Right lobe of liver (tissue), 6 donors: ENCODE data around the gene SEMA6B. TPM values are rescaled to one million over a fixed set of nuclear protein-coding genes. Genes with fewer than 3 reads are reported as not detected.
"Not testable (repeated sequence)": the region's sequence is repeated elsewhere in the genome, so short reads cannot be mapped to it uniquely, and the experiment has no call there.

Source experiments
- ATAC-seq, 4 donors: fragments of 200-7000 bp; cut with Tn5 transposase; one replicate each; pipeline ENCODE4 v1.9.1; 2020; ENCODE audit warnings: mild to moderate bottlenecking in 4 of 4, moderate library complexity in 4 of 4
- DNase-seq, 3 donors: peaks; one replicate each; pipeline ENCODE4 v3.0.0-alpha.2; 2020
- H3K27ac ChIP-seq, 3 donors: fragments of 200-600 bp; one replicate each; pipeline ENCODE4 v1.8.0; 2022
- H3K27me3 ChIP-seq, 2 donors: fragments of 200-600 bp; one replicate each; pipeline ENCODE4 v1.8.0; 2022
- H3K36me3 ChIP-seq, 4 donors: fragments of 200-600 bp; sonication (generic) in 1 of 4; one replicate each; pipeline versions ENCODE4 v1.5.1 to v1.8.0; 2017 to 2022; ENCODE audit warnings: control low read depth in 1 of 4
- H3K4me1 ChIP-seq, 4 donors: fragments of 200-600 bp; sonication (generic) in 1 of 4; one replicate each; pipeline versions ENCODE4 v1.5.1 to v1.8.0; 2017 to 2022; ENCODE audit warnings: control low read depth in 1 of 4
- H3K4me3 ChIP-seq, 3 donors: fragments of 200-600 bp; one replicate each; pipeline ENCODE4 v1.8.0; 2022
- H3K9me3 ChIP-seq, 4 donors: fragments of 200-600 bp; sonication (generic) in 1 of 4; one replicate each; pipeline versions ENCODE4 v1.5.1 to v1.8.0; 2017 to 2022; ENCODE audit warnings: control low read depth in 1 of 4
- CTCF ChIP-seq, 4 donors: fragments of 200-600 bp in 3 of 4; fragments of 450-650 bp in 1 of 4; IDR thresholded peaks; one replicate each; pipeline versions ENCODE4 v1.5.1 to v1.8.0; 2016 to 2022; ENCODE audit warnings: antibody characterized with exemption in 4 of 4, mild to moderate bottlenecking in 2 of 4
- POLR2A ChIP-seq: fragments of 450-650 bp; IDR thresholded peaks from one replicate; pipeline ENCODE4 v1.6.1; 2017; ENCODE audit warnings: antibody characterized with exemption, mild to moderate bottlenecking
- WGBS: methylation state at CpG from one replicate; pipeline ENCODE4 v1.1.6; 2018; ENCODE audit warnings: low coverage, low lambda C conversion rate; ENCODE audit not compliant: insufficient coverage; ENCODE audit errors: missing lambda C conversion rate; 5-methylcytosine and 5-hydroxymethylcytosine counted together
- intact Hi-C, 2 donors: fragments of 100-400 bp; cut with DNase I; formaldehyde crosslinking; loops; one replicate each; pipeline versions ENCODE4 v1.11.2 to v1.14.1; 2022
- total RNA-seq, 6 experiments: library from RNA; depleted of rRNA in 2 of 6; stranded (reverse); fragments of >200 nt in 2 of 6; fragmentation: NEBNext Ultra II Directional in 3 of 6; extraction: Animal tissue kit (Norgen Biotek cat#: 25700) in 3 of 6; gene quantifications; one replicate each; pipeline versions ENCODE4 v1.1.0 to v1.2.4, GENCODE V29; 2016 to 2023
- donor health status: DM: no; HTN: yes; CAD: no.
- donor health status: DM: no; HTN: no; CAD: no.
- donor health status: DM: no; HTN: no; CAD: no.
- donor health status: DM: no; HTN: yes; CAD: no.
- donor health status: DM: no; HTN: yes; CAD: no.

SEMA6B gene
- total RNA-seq, 6 experiments from 2014 or later = 1.0 to 6.5 (median 2.3) TPM

DNA sequence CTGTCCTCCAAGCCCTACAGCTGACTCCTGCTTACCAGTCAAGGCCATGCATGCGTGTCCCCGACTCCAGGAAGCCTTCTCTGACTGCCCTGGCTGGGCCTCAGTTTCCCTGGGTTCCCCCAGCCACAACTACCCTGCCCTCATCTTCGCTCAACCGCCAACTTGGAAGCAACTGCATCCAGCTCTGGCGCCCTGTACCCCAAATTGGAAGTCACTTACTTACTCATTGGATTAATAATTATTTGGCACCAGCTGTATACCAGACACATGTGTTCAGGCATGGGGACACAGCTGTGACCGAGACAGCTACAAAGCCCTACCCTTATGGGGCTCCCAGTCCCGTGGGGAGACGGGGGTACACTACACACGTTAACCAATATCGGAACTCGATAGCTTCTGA lies 10.9 kb upstream of the SEMA6B start:
- H3K27me3 ChIP-seq = no peaks in the 10 kb centered on the region
- intact Hi-C loops = no loop called here
- H3K36me3 ChIP-seq = no peaks in the 10 kb centered on the region
- no peak for TF ChIP-seq CTCF (IDR thresholded peaks at IDR 0.05)
- TF ChIP-seq POLR2A = no peak
- 94% methylated on average over 7 of the region's 11 CpGs for WGBS
- no peak overlapping the region for H3K27ac ChIP-seq
- no peak for ATAC-seq
- no peaks in the 10 kb centered on the region for H3K9me3 ChIP-seq
- no peak overlapping the region for H3K4me3 ChIP-seq
- no peaks in the 10 kb centered on the region for H3K4me1 ChIP-seq
- DNase-seq = no peak

GRCh38 chr19:4568886-4569285 lies 9.4 kb upstream of the SEMA6B start:
- Histone ChIP-seq H3K9me3 (no peaks in the 10 kb centered on the region), H3K27ac (no peak overlapping the region), H3K4me1 (no peaks in the 10 kb centered on the region), H3K27me3 (no peaks in the 10 kb centered on the region), H3K4me3 (no peak overlapping the region), H3K36me3 (no peaks in the 10 kb centered on the region)
- DNase-seq = no peak
- WGBS = 69% methylated on average over 4 of the region's 7 CpGs
- intact Hi-C loops = no loop called here
- TF ChIP-seq CTCF (IDR thresholded peaks at IDR 0.05) = no peak
- TF ChIP-seq POLR2A = no peak
- peak in 1 of 4 donors; percentile 39 for ATAC-seq

- no peaks in the 10 kb centered on the region for H3K4me1 ChIP-seq
- no peaks in the 10 kb centered on the region for H3K9me3 ChIP-seq
- peak in 2 of 3 donors; percentile 61 to 62 for DNase-seq
- TF ChIP-seq POLR2A (no peak), CTCF (IDR thresholded peaks at IDR 0.05) (peak; percentile 56 to 72 (median 64))
- no peak overlapping the region for H3K4me3 ChIP-seq
- intact Hi-C loops = no loop called here
- 37% methylated on average over 6 of the region's 14 CpGs for WGBS
- no peak overlapping the region for H3K27ac ChIP-seq
- H3K36me3 ChIP-seq = no peaks in the 10 kb centered on the region
- ATAC-seq = peak; percentile 68 to 83 (median 71)
- H3K27me3 ChIP-seq = no peaks in the 10 kb centered on the region
Measured at GRCh38 chr19:4567584-4568071, 8.1 kb upstream of the SEMA6B start.

GRCh38 chr19:4566402-4567051 lies 7.0 kb upstream of the SEMA6B start:
- intact Hi-C loops = no loop called here
- no peak overlapping the region for H3K27ac ChIP-seq
- H3K4me1 ChIP-seq = no peaks in the 10 kb centered on the region
- no peak overlapping the region for H3K4me3 ChIP-seq
- no peaks in the 10 kb centered on the region for H3K36me3 ChIP-seq
- H3K9me3 ChIP-seq = no peaks in the 10 kb centered on the region
- no peak for ATAC-seq
- H3K27me3 ChIP-seq = no peaks in the 10 kb centered on the region
- 72% methylated on average over 16 of the region's 35 CpGs for WGBS
- TF ChIP-seq POLR2A (no peak), CTCF (IDR thresholded peaks at IDR 0.05) (no peak)
- no peak for DNase-seq

- WGBS = 53% methylated on average over 5 of the region's 5 CpGs
- intact Hi-C loops, H3K4me3 ChIP-seq, H3K36me3 ChIP-seq, H3K9me3 ChIP-seq, H3K27ac ChIP-seq, H3K27me3 ChIP-seq, DNase-seq, H3K4me1 ChIP-seq: not testable (repeated sequence)
- ATAC-seq = peak in 3 of 4 donors; percentile 33 to 38 (median 35)
Measured at GRCh38 chr19:4563562-4563961, 4.1 kb upstream of the SEMA6B start.

DNA sequence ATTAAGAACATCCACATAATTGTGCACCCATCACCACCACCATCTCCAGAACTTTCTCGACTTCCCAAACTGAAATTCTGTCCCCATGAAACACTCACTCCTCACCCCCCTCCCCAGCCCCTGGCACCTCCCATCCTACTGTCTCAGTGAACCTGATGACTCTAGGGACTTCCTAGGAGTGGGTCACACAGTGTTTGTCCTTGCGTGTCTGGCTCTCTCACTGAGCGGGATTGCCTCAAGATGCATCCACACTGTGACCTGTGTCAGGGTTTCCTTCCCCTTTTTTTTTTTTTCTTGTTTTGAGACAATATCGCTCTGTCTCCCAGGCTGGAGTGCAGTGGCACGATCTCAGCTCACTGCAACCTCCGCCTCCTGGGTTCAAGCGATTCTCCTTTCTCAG lies 2.6 kb upstream of the SEMA6B start:
- DNase-seq, H3K4me3 ChIP-seq, H3K36me3 ChIP-seq, intact Hi-C loops, H3K9me3 ChIP-seq, H3K4me1 ChIP-seq, H3K27me3 ChIP-seq: not testable (repeated sequence)
- peak; percentile 26 to 62 (median 51) for ATAC-seq
- WGBS = 60% methylated on average over 6 of the region's 7 CpGs
- peak overlapping the region in 1 of 3 donors; percentile 47 for H3K27ac ChIP-seq
